GM23338 (cell line): ENCODE measurements around the gene CRADD. TPM values are rescaled to one million over a fixed set of nuclear protein-coding genes. Genes with fewer than 3 reads are reported as not detected.

Experiments
- ATAC-seq: fragments of 200-7000 bp; cut with Tn5 transposase; 3 replicates; pipeline ENCODE4 v1.9.1; 2020
- DNase-seq: peaks from one replicate; pipeline ENCODE4 v3.0.0-alpha.2; 2015; ENCODE audit warnings: low spot score
- H2AFZ ChIP-seq: fragments of 200-600 bp; sonication (generic); 2 replicates; pipeline ENCODE4 v1.8.0; 2016; ENCODE audit warnings: antibody characterized with exemption, mild to moderate bottlenecking, moderate library complexity
- H3F3A ChIP-seq: fragments of 200-600 bp; sonication (generic); replicated peaks from 2 replicates; pipeline ENCODE4 v1.8.0; 2017; ENCODE audit warnings: antibody characterized with exemption, mixed run types, low read depth
- H3K27ac ChIP-seq: fragments of 200-600 bp; sonication (generic); 2 replicates; pipeline ENCODE4 v1.6.1; 2016; ENCODE audit warnings: low read depth
- H3K27me3 ChIP-seq: fragments of 200-600 bp; sonication (generic); 2 replicates; pipeline ENCODE4 v1.8.0; 2016; ENCODE audit warnings: mild to moderate bottlenecking, mixed run types, moderate library complexity; ENCODE audit not compliant: insufficient read depth
- H3K36me3 ChIP-seq: fragments of 200-600 bp; sonication (generic); 2 replicates; pipeline ENCODE4 v1.8.0; 2016; ENCODE audit warnings: mild to moderate bottlenecking; ENCODE audit not compliant: insufficient read depth
- H3K4me1 ChIP-seq: fragments of 200-600 bp; sonication (generic); 2 replicates; pipeline ENCODE4 v1.8.0; 2016; ENCODE audit warnings: mild to moderate bottlenecking, moderate library complexity; ENCODE audit not compliant: insufficient read depth
- H3K4me2 ChIP-seq: fragments of 200-600 bp; sonication (generic); 2 replicates; pipeline ENCODE4 v1.7.1; 2017; ENCODE audit warnings: mixed run types
- H3K4me3 ChIP-seq: fragments of 200-600 bp; sonication (generic); 2 replicates; pipeline ENCODE4 v1.6.1; 2016; ENCODE audit warnings: mixed run types
- H3K79me2 ChIP-seq: fragments of 200-600 bp; sonication (generic); replicated peaks from 2 replicates; pipeline ENCODE4 v1.8.0; 2017; ENCODE audit warnings: mild to moderate bottlenecking; ENCODE audit not compliant: insufficient read depth
- H3K9me2 ChIP-seq: fragments of 200-600 bp; sonication (generic); 2 replicates; pipeline ENCODE4 v1.8.0; 2017; ENCODE audit not compliant: insufficient read depth
- H4K20me1 ChIP-seq: fragments of 200-600 bp; sonication (generic); replicated peaks from 2 replicates; pipeline ENCODE4 v1.8.0; 2017; ENCODE audit warnings: mild to moderate bottlenecking; ENCODE audit not compliant: insufficient read depth
- H3K27ac Mint-ChIP-seq: 2 replicates; pipeline ENCODE4 v1.8.0; 2020; ENCODE audit warnings: inconsistent platforms, mild to moderate bottlenecking, moderate library complexity, mixed read lengths
- H3K27me3 Mint-ChIP-seq: 3 replicates; pipeline ENCODE4 v1.8.0; 2022; ENCODE audit warnings: low read depth, mild to moderate bottlenecking, moderate library complexity, mixed read lengths, inconsistent platforms; ENCODE audit not compliant: insufficient read depth, poor library complexity
- H3K36me3 Mint-ChIP-seq: 3 replicates; pipeline ENCODE4 v1.8.0; 2021; ENCODE audit warnings: low read depth, mild to moderate bottlenecking, inconsistent platforms, moderate library complexity, mixed read lengths
- H3K4me1 Mint-ChIP-seq: 3 replicates; pipeline ENCODE4 v1.8.0; 2020; ENCODE audit warnings: mild to moderate bottlenecking, inconsistent platforms, mixed read lengths
- H3K4me3 Mint-ChIP-seq: 3 replicates; pipeline ENCODE4 v1.8.0; 2021; ENCODE audit warnings: moderate library complexity, mild to moderate bottlenecking, inconsistent platforms, mixed read lengths
- H3K9me3 Mint-ChIP-seq: 3 replicates; pipeline ENCODE4 v1.8.0; 2020; ENCODE audit warnings: moderate library complexity, mild to moderate bottlenecking, inconsistent platforms, mixed read lengths
- CREB1 ChIP-seq: fragments of 250-450 bp; sonication (Bioruptor Pico); IDR thresholded peaks from 2 replicates; pipeline ENCODE4 v1.5.0; 2020; ENCODE audit warnings: low read depth, mild to moderate bottlenecking, moderate library complexity
- CTCF ChIP-seq, 2 experiments: fragments of 200-600 bp in 1 of 2; sonication (generic) in 1 of 2; conservative IDR thresholded peaks; 2 replicates each; pipeline versions ENCODE4 v1.5.1 to v1.6.1; 2016 to 2017; ENCODE audit warnings: antibody characterized with exemption in 2 of 2, low read depth in 2 of 2, mild to moderate bottlenecking in 2 of 2, moderate library complexity in 1 of 2
- EZH2 ChIP-seq: fragments of 200-600 bp; sonication (generic); IDR thresholded peaks from one replicate; pipeline ENCODE4 v1.8.0; 2017; ENCODE audit warnings: antibody characterized with exemption, mild to moderate bottlenecking, low read depth; ENCODE audit not compliant: unreplicated experiment
- JUNB ChIP-seq: IDR thresholded peaks from one replicate; pipeline ENCODE4 v1.6.1; 2016; ENCODE audit warnings: antibody characterized with exemption; ENCODE audit not compliant: unreplicated experiment
- POLR2AphosphoS5 ChIP-seq: IDR thresholded peaks from 2 replicates; pipeline ENCODE4 v1.6.1; 2016; ENCODE audit warnings: antibody characterized with exemption, low read depth
- STAT1 ChIP-seq: IDR thresholded peaks from one replicate; pipeline ENCODE4 v1.6.1; 2016; ENCODE audit warnings: antibody characterized with exemption; ENCODE audit not compliant: unreplicated experiment
- ZNF462 ChIP-seq: fragments of 250-450 bp; sonication (Bioruptor Pico); IDR thresholded peaks from 2 replicates; pipeline ENCODE4 v1.5.0; 2020; ENCODE audit warnings: mild to moderate bottlenecking, moderate library complexity
- polyA plus RNA-seq: library from polyadenylated mRNA; unstranded; fragments of >200 nt; fragmentation: Nextera tagmentation; extraction: Ambion mirVana; gene quantifications from 2 replicates; pipeline ENCODE4 v1.2.1, GENCODE V29; 2016
- total RNA-seq: library from RNA; depleted of rRNA; stranded (reverse); fragments of >200 nt; shearing (Covaris generic); gene quantifications from 2 replicates; pipeline ENCODE4 v1.2.3, GENCODE V29; 2014
- TF ChIP-seq, protein P1 (sequence below): IDR thresholded peaks from 2 replicates; pipeline ENCODE4 v1.6.1; 2016; ENCODE audit warnings: antibody characterized with exemption

Gene CRADD
- total and polyA plus RNA-seq, 2 experiments from 2014 or later, result 6.3 to 27.9 TPM

DNA sequence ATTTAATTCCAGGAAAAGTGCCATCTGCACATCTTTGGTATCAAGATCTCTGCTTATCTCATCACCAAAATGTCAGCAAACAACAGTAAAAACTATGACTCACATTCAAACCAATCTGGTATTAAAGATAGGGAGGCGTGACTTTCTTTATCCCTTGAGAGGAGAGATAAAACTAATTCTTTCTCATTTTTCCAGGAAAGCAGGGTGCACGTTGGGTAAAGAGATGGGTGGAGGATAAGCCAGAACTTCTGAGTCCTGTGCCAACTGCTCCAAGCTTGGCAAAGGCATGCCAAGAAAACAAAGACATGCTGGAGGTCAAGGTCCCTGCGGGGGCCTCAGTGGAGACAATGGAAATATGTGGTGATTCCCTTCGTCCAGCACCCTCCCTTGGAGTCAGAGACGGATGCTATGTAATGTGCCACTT lies 245.4 kb downstream of the CRADD start (continued):
- TF ChIP-seq ZNF462 (CRISPR knock-in tag), result no peak
- no peak for TF ChIP-seq EZH2

GRCh38 chr12:93924367-93924766 lies 247.2 kb downstream of the CRADD start:
- Mint-ChIP-seq H3K36me3 (peaks cover 8% of the 10 kb centered on the region), H3K9me3 (peaks cover 37% of the 10 kb centered on the region), H3K27ac (no peak overlapping the region), H3K4me3 (no peak overlapping the region), H3K4me1 (no peaks in the 10 kb centered on the region), H3K27me3 (peaks cover 9% of the 10 kb centered on the region)
- H2AFZ ChIP-seq, result no peak overlapping the region
- no peaks in the 10 kb centered on the region for H3K9me2 ChIP-seq
- no peak overlapping the region for H3K4me2 ChIP-seq
- no peaks in the 10 kb centered on the region for H3K4me1 ChIP-seq
- H3F3A ChIP-seq, result no peaks in the 10 kb centered on the region
- H4K20me1 ChIP-seq, result no peaks in the 10 kb centered on the region
- no peaks in the 10 kb centered on the region for H3K27me3 ChIP-seq
- H3K36me3 ChIP-seq, result peaks cover 12% of the 10 kb centered on the region; the same call in 1 of the 2 replicates
- no peaks in the 10 kb centered on the region for H3K79me2 ChIP-seq
- H3K4me3 ChIP-seq, result no peak overlapping the region
- no peak overlapping the region for H3K27ac ChIP-seq
- DNase-seq (no peak), ATAC-seq (no peak)
- TF ChIP-seq POLR2AphosphoS5 (no peak), STAT1 (no peak), EZH2 (no peak), JUNB (no peak), CTCF (conservative IDR thresholded peaks at IDR 0.05; ENCODE audit: low read depth in 2 of 2) (no peak), CREB1 (CRISPR knock-in tag) (no peak)
- TF ChIP-seq, protein P1, sequence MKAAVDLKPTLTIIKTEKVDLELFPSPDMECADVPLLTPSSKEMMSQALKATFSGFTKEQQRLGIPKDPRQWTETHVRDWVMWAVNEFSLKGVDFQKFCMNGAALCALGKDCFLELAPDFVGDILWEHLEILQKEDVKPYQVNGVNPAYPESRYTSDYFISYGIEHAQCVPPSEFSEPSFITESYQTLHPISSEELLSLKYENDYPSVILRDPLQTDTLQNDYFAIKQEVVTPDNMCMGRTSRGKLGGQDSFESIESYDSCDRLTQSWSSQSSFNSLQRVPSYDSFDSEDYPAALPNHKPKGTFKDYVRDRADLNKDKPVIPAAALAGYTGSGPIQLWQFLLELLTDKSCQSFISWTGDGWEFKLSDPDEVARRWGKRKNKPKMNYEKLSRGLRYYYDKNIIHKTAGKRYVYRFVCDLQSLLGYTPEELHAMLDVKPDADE, result no peak
